Parathyroid adenoma (tissue), 2 donors: Measurements from ENCODE around the gene TAGAP.

Experiments used
- H2AFZ ChIP-seq: fragments of 300-600 bp; sonication (generic); one replicate; pipeline ENCODE4 v1.7.0; 2017; ENCODE audit warnings: antibody characterized with exemption, mild to moderate bottlenecking
- H3K27ac ChIP-seq: fragments of 300-600 bp; sonication (generic); one replicate; pipeline ENCODE4 v1.7.0; 2017
- H3K27me3 ChIP-seq: fragments of 300-600 bp; sonication (generic); one replicate; pipeline ENCODE4 v1.7.0; 2017; ENCODE audit warnings: low read length; ENCODE audit not compliant: control insufficient read depth, insufficient read depth
- H3K36me3 ChIP-seq: fragments of 300-600 bp; sonication (generic); one replicate; pipeline ENCODE4 v1.7.0; 2017; ENCODE audit warnings: low read length; ENCODE audit not compliant: control insufficient read depth, insufficient read depth
- H3K4me1 ChIP-seq: fragments of 300-600 bp; sonication (generic); one replicate; pipeline ENCODE4 v1.7.0; 2017; ENCODE audit warnings: control low read depth
- H3K4me2 ChIP-seq: fragments of 300-600 bp; sonication (generic); one replicate; pipeline ENCODE4 v1.7.0; 2017; ENCODE audit warnings: low read length
- H3K4me3 ChIP-seq: fragments of 300-600 bp; sonication (generic); one replicate; pipeline ENCODE4 v1.7.0; 2017; ENCODE audit warnings: low read depth, low read length
- H3K79me2 ChIP-seq: fragments of 300-600 bp; sonication (generic); one replicate; pipeline ENCODE4 v1.7.0; 2017; ENCODE audit warnings: control low read depth
- H3K9ac ChIP-seq: fragments of 300-600 bp; sonication (generic); one replicate; pipeline ENCODE4 v1.7.0; 2017; ENCODE audit warnings: mild to moderate bottlenecking
- H3K9me3 ChIP-seq: fragments of 300-600 bp; sonication (generic); one replicate; pipeline ENCODE4 v1.7.0; 2017; ENCODE audit warnings: low read length; ENCODE audit not compliant: control insufficient read depth
- CTCF ChIP-seq: fragments of 300-600 bp; sonication (generic); IDR thresholded peaks from one replicate; pipeline ENCODE4 v1.7.0; 2017; ENCODE audit warnings: antibody characterized with exemption, mild to moderate bottlenecking
- donor health status: primary hyperparathyroidism.

Gene TAGAP

GRCh38 chr6:159047891-159048685, 3.3 kb upstream of the TAGAP start:
- Histone ChIP-seq H3K4me1 (no peaks in the 10 kb centered on the region), H3K36me3 (no peaks in the 10 kb centered on the region), H3K9me3 (no peaks in the 10 kb centered on the region), H3K4me2 (no peak overlapping the region), H3K79me2 (no peaks in the 10 kb centered on the region), H3K9ac (no peak overlapping the region), H3K27me3 (no peaks in the 10 kb centered on the region), H2AFZ (no peak overlapping the region), H3K4me3 (no peak overlapping the region), H3K27ac (no peak overlapping the region)
- TF ChIP-seq CTCF, result no peak

GRCh38 chr6:159045801-159046200, 1.0 kb upstream of the TAGAP start:
- Histone ChIP-seq H3K27ac (no peak overlapping the region), H2AFZ (no peak overlapping the region), H3K4me1 (no peaks in the 10 kb centered on the region), H3K27me3 (no peaks in the 10 kb centered on the region), H3K4me3 (no peak overlapping the region), H3K79me2 (no peaks in the 10 kb centered on the region), H3K4me2 (no peak overlapping the region), H3K9ac (no peak overlapping the region), H3K9me3 (no peaks in the 10 kb centered on the region), H3K36me3 (no peaks in the 10 kb centered on the region)
- no peak for TF ChIP-seq CTCF

- Histone ChIP-seq H3K4me1 (no peaks in the 10 kb centered on the region), H3K9ac (no peak overlapping the region), H3K4me3 (peak overlapping the region; percentile 8), H2AFZ (no peak overlapping the region), H3K27ac (no peak overlapping the region), H3K27me3 (no peaks in the 10 kb centered on the region), H3K79me2 (no peaks in the 10 kb centered on the region), H3K4me2 (no peak overlapping the region), H3K36me3 (no peaks in the 10 kb centered on the region), H3K9me3 (no peaks in the 10 kb centered on the region)
- TF ChIP-seq CTCF, result no peak
Observed at GRCh38 chr6:159043947-159044346, 844 bp downstream of the TAGAP start.

- no peaks in the 10 kb centered on the region for H3K27me3 ChIP-seq
- H3K79me2 ChIP-seq, result no peaks in the 10 kb centered on the region
- no peak overlapping the region for H3K27ac ChIP-seq
- H3K9me3 ChIP-seq, result no peaks in the 10 kb centered on the region
- H3K9ac ChIP-seq, result no peak overlapping the region
- no peaks in the 10 kb centered on the region for H3K36me3 ChIP-seq
- TF ChIP-seq CTCF, result no peak
- no peak overlapping the region for H3K4me3 ChIP-seq
- no peaks in the 10 kb centered on the region for H3K4me1 ChIP-seq
- H2AFZ ChIP-seq, result no peak overlapping the region
- H3K4me2 ChIP-seq, result no peak overlapping the region
Observed at GRCh38 chr6:159043251-159043650, 1.5 kb downstream of the TAGAP start.

GRCh38 chr6:159042826-159043181, 2.0 kb downstream of the TAGAP start:
- H3K79me2 ChIP-seq, result no peaks in the 10 kb centered on the region
- H3K27ac ChIP-seq, result no peak overlapping the region
- no peaks in the 10 kb centered on the region for H3K9me3 ChIP-seq
- peak overlapping the region; percentile 6 for H3K4me3 ChIP-seq
- no peak for TF ChIP-seq CTCF
- no peaks in the 10 kb centered on the region for H3K36me3 ChIP-seq
- H3K9ac ChIP-seq, result no peak overlapping the region
- no peaks in the 10 kb centered on the region for H3K4me1 ChIP-seq
- H2AFZ ChIP-seq, result peak overlapping the region; percentile 52
- H3K27me3 ChIP-seq, result no peaks in the 10 kb centered on the region
- no peak overlapping the region for H3K4me2 ChIP-seq
